Raji (cell line): ENCODE data around the gene PTCD1.

ENCODE experiments used
- POLR2A ChIP-seq: IDR thresholded peaks from 2 replicates; pipeline ENCODE4 v1.6.1; 2011; ENCODE audit warnings: low read depth, low read length, control low read depth; ENCODE audit not compliant: insufficient read depth

PTCD1 gene

GRCh38 chr7:99386584-99387238, 51.9 kb downstream of the PTCD1 start:
- TF ChIP-seq POLR2A, result 0 out of 2 replicates have a peak, but pooled peaks have one; percentile 22

GRCh38 chr7:99385564-99385963, 53.0 kb downstream of the PTCD1 start:
- TF ChIP-seq POLR2A, result no peak

GRCh38 chr7:99384523-99384922, 54.1 kb downstream of the PTCD1 start:
- TF ChIP-seq POLR2A, result no peak

- TF ChIP-seq POLR2A, result no peak
Measured at GRCh38 chr7:99383791-99384370, 54.7 kb downstream of the PTCD1 start.

GRCh38 chr7:99383203-99383602, 55.4 kb downstream of the PTCD1 start:
- no peak for TF ChIP-seq POLR2A

- no peak for TF ChIP-seq POLR2A
Measured at GRCh38 chr7:99381664-99382075, 56.9 kb downstream of the PTCD1 start.

GRCh38 chr7:99380823-99381663, 57.6 kb downstream of the PTCD1 start:
- peak; percentile 77 for TF ChIP-seq POLR2A

- TF ChIP-seq POLR2A, result peak; percentile 44; the same call in 1 of the 2 replicates
Measured at GRCh38 chr7:99380032-99380822, 58.4 kb downstream of the PTCD1 start.

GRCh38 chr7:99379043-99379577, 59.5 kb downstream of the PTCD1 start:
- TF ChIP-seq POLR2A, result no peak

GRCh38 chr7:99375070-99375807, 63.4 kb downstream of the PTCD1 start:
- TF ChIP-seq POLR2A, result peak; percentile 47; the same call in 1 of the 2 replicates

GRCh38 chr7:99374111-99375064, 64.2 kb downstream of the PTCD1 start, which contains the start of gene ARPC1B:
Gene ARPC1B, plus strand, starts transcription at chr7:99374730. Its CDS starts 10,985 bp downstream, at chr7:99385715.
- peak; percentile 73; the same call in 1 of the 2 replicates for TF ChIP-seq POLR2A

- TF ChIP-seq POLR2A, result no peak
Measured at GRCh38 chr7:99373091-99374066, 65.2 kb downstream of the PTCD1 start.
